ENCODE data around the gene PANK1. TPM values are rescaled to one million over a fixed set of nuclear protein-coding genes. Genes with fewer than 3 reads are reported as not detected.
A peak's percentile ranks its signal among the peaks of the same experiment; 100 is the strongest.

Gene PANK1
- polyA plus RNA-seq, 1 of the 3 experiments (the other 2 are of a cell fraction), result 4.2 TPM

DNA sequence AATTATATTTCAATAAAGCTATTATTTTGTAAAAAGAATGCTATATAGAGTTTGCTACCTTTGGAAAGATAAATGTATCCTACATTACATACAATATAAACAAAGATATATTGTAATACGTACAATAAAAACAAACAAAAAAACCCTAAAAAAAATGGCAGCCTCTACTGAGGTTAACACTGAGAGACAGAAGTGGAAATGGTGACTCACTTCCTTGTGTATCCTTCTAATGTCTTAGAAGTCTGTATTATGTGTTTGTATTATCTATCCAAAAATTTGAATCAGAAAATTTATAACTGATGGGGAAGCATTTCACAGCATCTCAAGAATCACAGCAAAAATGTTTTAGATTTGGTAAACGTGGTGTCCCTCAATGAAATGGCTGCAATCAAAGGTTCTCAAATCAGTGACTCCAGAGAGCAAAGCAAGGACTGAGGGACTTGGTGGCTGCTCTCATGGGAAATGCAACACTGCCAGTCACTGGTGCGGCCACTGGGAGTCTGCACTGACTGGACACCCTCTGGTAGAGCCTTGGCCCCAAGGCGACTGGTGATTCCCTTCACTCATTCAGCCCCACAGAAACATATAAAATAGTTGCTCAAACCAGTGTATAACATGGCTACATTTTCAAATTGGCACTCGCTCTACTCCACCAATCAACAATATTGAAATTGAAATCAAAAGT, 53.8 kb downstream of the PANK1 start:
- CTCF ChIA-PET, result no interaction called here
- H3K79me2 ChIP-seq (ENCODE audit: insufficient read depth), result no peaks in the 10 kb centered on the region
- H3K9me2 ChIP-seq, result no peaks in the 10 kb centered on the region
- no peak overlapping the region for H3K4me3 ChIP-seq (ENCODE audit: low read depth in 2 of 2, low read length in 1 of 2)
- WGBS (ENCODE audit: low lambda C conversion rate), result 97% methylated on average over 5 of the region's 5 CpGs
- H3K9ac ChIP-seq, result no peak overlapping the region
- no peak overlapping the region for H2AFZ ChIP-seq (ENCODE audit: low read depth)
- H3K4me1 ChIP-seq (ENCODE audit: control insufficient read depth in 1 of 2, insufficient read depth in 2 of 2, low read depth in 1 of 2, low read length in 1 of 2), result 0 out of 4 replicates have a peak, but pooled peaks cover 0 to 5% of the 10 kb centered on the region in 2 experiments
- peaks cover 16 to 49% of the 10 kb centered on the region in 2 experiments for H3K36me3 ChIP-seq (replicated peaks in 1 of 2; ENCODE audit: control insufficient read depth in 1 of 2, insufficient read depth in 2 of 2, low read length in 1 of 2)
- POLR2A ChIA-PET, result no interaction called here
- H3K9me3 ChIP-seq, result no peaks in the 10 kb centered on the region
- no peak for TF ChIP-seq NFIC (IDR thresholded peaks at IDR 0.05; ENCODE audit: borderline replicate concordance)
- TF ChIP-seq FOSL2 (IDR thresholded peaks at IDR 0.05; ENCODE audit: borderline replicate concordance, low read depth), result no peak
- TF ChIP-seq, protein P1, sequence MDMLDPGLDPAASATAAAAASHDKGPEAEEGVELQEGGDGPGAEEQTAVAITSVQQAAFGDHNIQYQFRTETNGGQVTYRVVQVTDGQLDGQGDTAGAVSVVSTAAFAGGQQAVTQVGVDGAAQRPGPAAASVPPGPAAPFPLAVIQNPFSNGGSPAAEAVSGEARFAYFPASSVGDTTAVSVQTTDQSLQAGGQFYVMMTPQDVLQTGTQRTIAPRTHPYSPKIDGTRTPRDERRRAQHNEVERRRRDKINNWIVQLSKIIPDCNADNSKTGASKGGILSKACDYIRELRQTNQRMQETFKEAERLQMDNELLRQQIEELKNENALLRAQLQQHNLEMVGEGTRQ (IDR thresholded peaks at IDR 0.05; ENCODE audit: borderline replicate concordance, low read depth, low read length), result no peak
- no peak for TF ChIP-seq MEF2A (IDR thresholded peaks at IDR 0.05; ENCODE audit: borderline replicate concordance, low read depth)
- TF ChIP-seq, protein P2, sequence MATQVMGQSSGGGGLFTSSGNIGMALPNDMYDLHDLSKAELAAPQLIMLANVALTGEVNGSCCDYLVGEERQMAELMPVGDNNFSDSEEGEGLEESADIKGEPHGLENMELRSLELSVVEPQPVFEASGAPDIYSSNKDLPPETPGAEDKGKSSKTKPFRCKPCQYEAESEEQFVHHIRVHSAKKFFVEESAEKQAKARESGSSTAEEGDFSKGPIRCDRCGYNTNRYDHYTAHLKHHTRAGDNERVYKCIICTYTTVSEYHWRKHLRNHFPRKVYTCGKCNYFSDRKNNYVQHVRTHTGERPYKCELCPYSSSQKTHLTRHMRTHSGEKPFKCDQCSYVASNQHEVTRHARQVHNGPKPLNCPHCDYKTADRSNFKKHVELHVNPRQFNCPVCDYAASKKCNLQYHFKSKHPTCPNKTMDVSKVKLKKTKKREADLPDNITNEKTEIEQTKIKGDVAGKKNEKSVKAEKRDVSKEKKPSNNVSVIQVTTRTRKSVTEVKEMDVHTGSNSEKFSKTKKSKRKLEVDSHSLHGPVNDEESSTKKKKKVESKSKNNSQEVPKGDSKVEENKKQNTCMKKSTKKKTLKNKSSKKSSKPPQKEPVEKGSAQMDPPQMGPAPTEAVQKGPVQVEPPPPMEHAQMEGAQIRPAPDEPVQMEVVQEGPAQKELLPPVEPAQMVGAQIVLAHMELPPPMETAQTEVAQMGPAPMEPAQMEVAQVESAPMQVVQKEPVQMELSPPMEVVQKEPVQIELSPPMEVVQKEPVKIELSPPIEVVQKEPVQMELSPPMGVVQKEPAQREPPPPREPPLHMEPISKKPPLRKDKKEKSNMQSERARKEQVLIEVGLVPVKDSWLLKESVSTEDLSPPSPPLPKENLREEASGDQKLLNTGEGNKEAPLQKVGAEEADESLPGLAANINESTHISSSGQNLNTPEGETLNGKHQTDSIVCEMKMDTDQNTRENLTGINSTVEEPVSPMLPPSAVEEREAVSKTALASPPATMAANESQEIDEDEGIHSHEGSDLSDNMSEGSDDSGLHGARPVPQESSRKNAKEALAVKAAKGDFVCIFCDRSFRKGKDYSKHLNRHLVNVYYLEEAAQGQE (IDR thresholded peaks at IDR 0.05; ENCODE audit: low read depth, low read length), result no peak
- no peak for TF ChIP-seq EP300 (IDR thresholded peaks at IDR 0.05; ENCODE audit: borderline replicate concordance in 1 of 2, low read depth in 1 of 2, low read length in 1 of 2)
- TF ChIP-seq SMC3 (IDR thresholded peaks at IDR 0.05; ENCODE audit: low read depth, low read length), result no peak
- TF ChIP-seq, protein P3, sequence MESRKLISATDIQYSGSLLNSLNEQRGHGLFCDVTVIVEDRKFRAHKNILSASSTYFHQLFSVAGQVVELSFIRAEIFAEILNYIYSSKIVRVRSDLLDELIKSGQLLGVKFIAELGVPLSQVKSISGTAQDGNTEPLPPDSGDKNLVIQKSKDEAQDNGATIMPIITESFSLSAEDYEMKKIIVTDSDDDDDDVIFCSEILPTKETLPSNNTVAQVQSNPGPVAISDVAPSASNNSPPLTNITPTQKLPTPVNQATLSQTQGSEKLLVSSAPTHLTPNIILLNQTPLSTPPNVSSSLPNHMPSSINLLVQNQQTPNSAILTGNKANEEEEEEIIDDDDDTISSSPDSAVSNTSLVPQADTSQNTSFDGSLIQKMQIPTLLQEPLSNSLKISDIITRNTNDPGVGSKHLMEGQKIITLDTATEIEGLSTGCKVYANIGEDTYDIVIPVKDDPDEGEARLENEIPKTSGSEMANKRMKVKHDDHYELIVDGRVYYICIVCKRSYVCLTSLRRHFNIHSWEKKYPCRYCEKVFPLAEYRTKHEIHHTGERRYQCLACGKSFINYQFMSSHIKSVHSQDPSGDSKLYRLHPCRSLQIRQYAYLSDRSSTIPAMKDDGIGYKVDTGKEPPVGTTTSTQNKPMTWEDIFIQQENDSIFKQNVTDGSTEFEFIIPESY (IDR thresholded peaks at IDR 0.05; ENCODE audit: borderline replicate concordance, low read depth), result no peak
- no peak for TF ChIP-seq NRF1 (IDR thresholded peaks at IDR 0.05; ENCODE audit: low read depth, low read length)
- no peak for TF ChIP-seq YY1 (IDR thresholded peaks at IDR 0.05; ENCODE audit: low read depth)
- no peak for TF ChIP-seq POLR2AphosphoS5 (IDR thresholded peaks at IDR 0.05; ENCODE audit: low read depth, low read length)
- no peak for TF ChIP-seq GABPA (IDR thresholded peaks at IDR 0.05; ENCODE audit: low read depth)
- TF ChIP-seq, protein P4, sequence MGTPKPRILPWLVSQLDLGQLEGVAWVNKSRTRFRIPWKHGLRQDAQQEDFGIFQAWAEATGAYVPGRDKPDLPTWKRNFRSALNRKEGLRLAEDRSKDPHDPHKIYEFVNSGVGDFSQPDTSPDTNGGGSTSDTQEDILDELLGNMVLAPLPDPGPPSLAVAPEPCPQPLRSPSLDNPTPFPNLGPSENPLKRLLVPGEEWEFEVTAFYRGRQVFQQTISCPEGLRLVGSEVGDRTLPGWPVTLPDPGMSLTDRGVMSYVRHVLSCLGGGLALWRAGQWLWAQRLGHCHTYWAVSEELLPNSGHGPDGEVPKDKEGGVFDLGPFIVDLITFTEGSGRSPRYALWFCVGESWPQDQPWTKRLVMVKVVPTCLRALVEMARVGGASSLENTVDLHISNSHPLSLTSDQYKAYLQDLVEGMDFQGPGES (IDR thresholded peaks at IDR 0.05; ENCODE audit: low read depth, low read length), result no peak
- no peak for TF ChIP-seq FOXJ3 (CRISPR knock-in tag; IDR thresholded peaks at IDR 0.05)
- TF ChIP-seq MXI1 (IDR thresholded peaks at IDR 0.05; ENCODE audit: low read depth, low read length), result no peak
- TF ChIP-seq TCF12 (IDR thresholded peaks at IDR 0.05), result no peak
- TF ChIP-seq, protein P5, sequence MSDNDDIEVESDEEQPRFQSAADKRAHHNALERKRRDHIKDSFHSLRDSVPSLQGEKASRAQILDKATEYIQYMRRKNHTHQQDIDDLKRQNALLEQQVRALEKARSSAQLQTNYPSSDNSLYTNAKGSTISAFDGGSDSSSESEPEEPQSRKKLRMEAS (IDR thresholded peaks at IDR 0.05; ENCODE audit: low read depth), result no peak
- TF ChIP-seq JUND (IDR thresholded peaks at IDR 0.05), result no peak
- no peaks in the 10 kb centered on the region for H4K20me1 ChIP-seq (ENCODE audit: insufficient read depth)
- no peak overlapping the region for H3K4me2 ChIP-seq
- H3K27me3 ChIP-seq (ENCODE audit: insufficient read depth), result no peaks in the 10 kb centered on the region
- no peak for DNase-seq
- no peaks in the 10 kb centered on the region for H3F3A ChIP-seq (replicated peaks; ENCODE audit: insufficient read depth)
- H3K27ac ChIP-seq (ENCODE audit: low read depth in 2 of 2, low read length in 1 of 2), result peak overlapping the region in 1 of 2 experiments; percentile 21; a peak in 1 of 4 replicates
